HG02642 (cell line): ENCODE results near the gene RILPL1.
"Not testable (repeated sequence)": the region's sequence is repeated elsewhere in the genome, so short reads cannot be mapped to it uniquely, and the experiment has no call there.

Source experiments
- ATAC-seq: cut with Tn5 transposase; IDR thresholded peaks from one replicate; pipeline ENCODE4 v1.9.1; 2021; ENCODE audit warnings: mild to moderate bottlenecking; ENCODE audit not compliant: unreplicated experiment, poor library complexity

The RILPL1 gene

DNA sequence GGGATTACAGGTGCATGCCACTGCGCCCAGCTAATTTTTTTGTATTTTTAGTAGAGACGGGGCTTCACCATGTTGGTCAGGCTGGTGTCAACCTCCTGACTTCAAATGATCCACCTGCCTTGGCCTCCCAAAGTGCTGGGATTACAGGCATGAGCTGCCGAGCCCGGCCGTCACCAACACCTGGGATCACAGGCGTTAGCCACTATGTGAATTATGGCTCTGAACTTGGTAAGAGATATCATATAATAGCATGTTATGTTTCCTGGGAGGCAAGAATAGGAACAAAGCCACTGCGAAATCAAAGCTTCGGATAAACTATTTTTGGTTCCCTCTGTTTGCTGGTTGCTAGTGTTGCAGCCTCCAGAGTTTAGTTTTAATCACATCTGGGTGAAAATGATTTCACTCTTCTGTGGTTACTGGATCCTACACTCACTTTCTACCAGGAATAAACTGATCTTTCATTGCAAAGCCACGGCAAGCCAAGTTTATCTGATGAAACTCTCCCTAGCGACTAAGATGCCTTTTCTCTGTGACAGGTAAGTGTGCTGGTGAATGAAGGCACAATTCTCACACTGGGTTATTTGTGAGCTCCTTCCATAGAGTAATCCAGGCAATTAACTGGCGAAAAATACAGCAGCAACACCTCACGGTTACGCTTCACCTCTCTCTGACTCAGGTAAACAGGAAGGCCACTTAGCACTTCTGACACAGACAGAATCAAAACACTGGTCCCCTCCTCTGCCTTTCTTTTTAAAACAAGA is 58.9 kb downstream of the RILPL1 start:
- ATAC-seq, result no peak

DNA sequence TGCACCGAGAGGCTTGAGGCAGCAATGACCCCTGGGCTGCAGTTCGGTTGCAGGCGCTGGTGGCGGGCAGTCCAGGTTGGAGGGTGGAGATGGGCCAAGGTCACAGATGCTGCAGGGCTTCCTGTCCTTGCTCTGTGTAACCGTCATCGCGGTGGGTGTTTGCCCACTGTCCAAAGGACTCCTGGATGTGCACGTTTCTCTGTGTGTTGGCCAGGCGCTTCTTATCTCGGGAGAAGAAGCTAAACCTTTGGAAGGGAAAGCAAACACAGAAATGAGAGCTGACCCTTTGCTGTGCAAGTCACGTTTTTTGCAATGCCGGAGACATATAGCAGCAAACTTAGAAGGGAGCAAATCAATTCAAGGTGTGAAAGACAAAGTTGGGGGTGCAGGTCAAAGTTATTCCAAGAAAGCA is 61.1 kb downstream of the RILPL1 start:
- ATAC-seq, result no peak

DNA sequence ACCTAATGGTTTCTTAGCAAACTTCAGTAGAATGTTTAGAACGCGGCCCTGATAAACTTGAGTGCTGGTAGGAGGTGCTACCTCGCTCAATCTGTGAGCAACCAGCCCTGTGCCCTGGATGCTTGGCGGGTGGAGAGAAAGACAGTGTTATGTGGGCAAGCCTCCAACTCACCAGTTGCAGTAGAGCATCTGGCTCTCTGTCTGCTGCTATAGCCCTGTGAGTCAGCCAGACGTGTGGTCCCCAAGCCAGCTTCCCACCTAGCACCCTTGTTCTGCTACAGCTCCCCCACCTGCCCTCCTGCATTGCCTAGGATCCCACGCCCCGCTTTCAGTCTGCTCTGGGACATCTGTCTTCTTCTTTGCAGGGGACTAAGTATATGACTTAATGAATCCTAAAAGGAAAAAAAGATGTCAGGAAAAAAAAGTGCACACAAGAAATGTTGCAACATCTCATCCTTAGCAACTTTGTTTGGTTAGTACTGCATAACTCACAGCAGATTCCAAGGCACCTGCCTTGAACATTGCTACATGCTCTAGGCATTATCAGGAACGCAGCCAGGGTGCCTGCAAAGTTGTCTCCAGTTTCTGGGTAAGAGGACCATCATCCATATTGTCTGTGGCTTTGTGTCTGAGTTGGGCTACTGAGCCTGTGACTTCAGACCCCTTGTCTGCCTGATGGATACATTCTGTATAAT is 62.0 kb downstream of the RILPL1 start:
- no peak for ATAC-seq

DNA sequence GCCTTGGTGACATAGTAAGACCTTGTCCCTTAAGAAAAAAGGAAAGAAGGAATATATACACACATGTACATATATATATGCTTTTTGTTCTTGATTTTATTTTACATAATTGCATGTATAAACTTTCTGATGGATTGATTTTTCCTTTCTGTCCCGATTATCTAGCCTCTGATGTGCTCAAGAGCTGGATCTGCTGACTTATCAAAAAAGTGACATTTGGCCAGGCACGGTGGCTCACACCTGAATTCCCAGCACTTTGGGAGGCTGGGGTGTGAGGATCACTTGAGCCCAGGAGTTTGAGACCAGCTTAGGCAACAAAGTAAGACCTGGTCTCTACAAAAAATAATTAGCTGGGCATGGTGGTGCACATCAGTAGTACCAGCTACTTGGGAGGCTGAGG is 63.5 kb downstream of the RILPL1 start:
- ATAC-seq, result no peak

DNA sequence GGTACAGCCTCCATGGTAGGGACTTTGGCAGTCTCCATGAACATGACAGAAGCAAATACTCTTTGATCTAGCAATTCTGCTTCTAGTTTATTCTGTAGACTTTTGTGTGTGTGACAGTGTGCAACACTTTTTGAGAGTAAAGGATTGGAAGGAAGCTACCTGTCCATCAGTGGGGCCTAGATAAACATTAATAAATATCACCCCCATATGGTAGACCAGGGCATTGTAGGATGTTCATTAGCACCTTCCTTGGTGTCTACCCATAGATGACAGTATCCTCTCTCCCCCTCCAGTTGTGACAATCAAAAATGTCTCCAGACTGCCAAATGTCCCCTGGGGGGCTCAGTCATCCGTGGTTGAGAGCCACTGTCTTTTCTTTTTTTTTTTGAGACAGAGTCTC is 64.7 kb downstream of the RILPL1 start:
- peak; percentile 64 for ATAC-seq

DNA sequence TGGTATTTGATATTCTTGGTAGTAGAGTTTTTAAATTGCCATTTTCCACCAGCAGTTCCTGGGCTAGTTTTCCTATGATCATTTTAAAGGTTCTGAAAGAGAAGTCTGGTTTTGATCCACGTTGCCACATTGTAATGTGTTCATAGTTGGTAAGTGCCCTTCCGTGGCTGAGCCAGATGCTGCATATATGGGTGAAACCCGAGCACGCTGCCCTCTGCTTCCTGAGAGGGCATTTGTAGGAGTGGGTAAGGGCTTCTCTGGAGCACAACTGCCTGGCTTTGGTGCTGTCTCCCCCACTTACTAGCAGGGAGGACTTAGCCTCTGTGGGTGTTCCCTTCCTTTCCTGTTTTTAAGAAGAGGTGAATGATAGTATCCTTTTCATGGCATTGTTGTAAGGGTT is 68.4 kb downstream of the RILPL1 start:
- no peak for ATAC-seq

DNA sequence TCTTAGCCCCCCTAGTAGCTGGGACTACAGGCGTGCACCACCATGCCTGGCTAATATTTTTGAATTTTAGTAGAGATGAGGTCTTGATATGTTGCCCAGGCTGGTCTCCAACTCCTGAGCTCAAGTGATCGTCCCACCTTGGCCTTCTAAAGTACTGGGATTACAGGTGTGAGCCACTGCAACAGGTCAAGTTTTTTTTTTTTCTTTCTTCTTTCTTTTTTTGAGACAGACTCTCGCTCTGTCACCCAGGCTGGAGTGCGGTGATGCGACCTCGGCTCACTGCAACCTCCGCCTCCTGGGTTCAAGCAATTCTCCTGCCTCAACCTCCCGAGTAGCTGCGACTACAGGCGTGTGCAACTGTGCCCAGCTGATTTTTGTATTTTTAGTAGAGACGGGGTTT is 70.3 kb downstream of the RILPL1 start:
- not testable (repeated sequence) for ATAC-seq

DNA sequence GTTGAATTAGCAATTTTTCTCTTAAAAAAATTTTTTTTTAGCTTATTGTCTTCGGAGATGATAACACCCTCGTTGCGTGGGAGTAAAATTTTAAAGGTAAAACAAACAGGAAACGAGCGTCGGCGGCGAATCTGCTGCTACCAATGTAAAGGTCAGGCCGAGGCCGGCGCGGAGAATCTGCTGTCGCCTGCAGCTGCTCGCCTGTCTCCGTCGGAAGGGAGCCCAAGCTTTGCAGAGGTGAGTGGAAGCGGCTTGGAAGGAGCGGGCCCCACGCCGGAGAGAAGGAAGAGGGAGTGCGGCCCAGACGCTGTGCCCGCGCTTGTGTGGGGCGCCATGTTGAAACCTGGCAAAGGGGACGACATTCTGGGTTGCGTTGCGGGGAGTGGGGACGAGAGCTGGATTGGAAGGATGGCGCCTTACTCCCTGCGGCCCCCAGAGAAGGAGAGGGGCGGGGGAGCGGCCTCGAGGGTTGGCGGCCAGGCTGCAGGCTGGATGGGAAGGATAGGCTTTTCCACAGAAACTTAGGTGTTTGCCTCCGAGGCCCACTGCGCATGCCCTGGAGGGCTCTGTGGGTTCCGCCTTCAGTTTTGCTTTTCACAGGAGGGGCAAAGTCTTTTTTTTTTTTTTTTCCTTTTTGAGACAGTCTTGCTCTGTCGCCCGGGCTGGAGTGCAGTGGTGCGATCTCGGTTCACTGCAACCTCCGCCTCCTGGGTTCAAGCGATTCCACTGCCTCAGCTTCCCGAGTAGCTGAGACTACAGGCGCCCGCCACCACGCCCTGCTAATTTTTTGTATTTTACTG is 75.3 kb downstream of the RILPL1 start, which contains the start of gene SNRNP35:
SNRNP35 (plus strand) TSS at position 160 of the 800 bp plus-strand sequence. CDS start 7,402 bp downstream, outside the sequence.
- ATAC-seq, result peak; percentile 65

DNA sequence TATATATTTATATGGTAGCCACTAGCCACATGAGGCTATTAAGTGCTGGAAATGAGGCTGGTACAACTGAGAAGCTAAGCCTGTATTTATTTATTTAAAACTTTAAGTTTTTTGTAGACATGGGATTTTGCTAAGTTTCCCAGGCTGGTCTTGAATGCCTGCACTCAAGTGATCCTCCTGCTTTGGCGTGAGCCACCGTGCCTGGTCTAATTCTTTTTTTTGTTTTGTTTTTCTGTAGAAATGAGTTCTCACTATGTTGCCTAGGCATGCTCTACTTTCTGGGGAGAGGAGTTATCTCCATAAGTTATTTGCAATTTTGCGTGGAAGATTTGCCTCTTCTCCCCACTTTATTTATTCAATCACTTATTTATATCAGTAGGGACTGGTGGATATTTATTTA is 80.4 kb downstream of the RILPL1 start:
- no peak for ATAC-seq

DNA sequence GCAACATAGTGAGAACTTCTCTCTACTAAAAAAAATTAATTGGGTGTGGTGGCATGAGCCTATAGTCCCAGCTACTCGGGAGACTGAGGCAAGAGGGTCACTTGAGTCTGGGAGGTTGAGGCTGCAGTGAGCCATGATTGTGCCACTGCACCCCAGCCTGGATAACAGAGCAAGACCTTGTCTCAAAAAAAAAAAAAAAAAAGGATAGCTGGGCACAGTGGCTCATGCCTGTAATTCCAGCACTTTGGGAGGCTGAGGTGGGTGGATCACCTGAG is 81.3 kb downstream of the RILPL1 start:
- not testable (repeated sequence) for ATAC-seq

DNA sequence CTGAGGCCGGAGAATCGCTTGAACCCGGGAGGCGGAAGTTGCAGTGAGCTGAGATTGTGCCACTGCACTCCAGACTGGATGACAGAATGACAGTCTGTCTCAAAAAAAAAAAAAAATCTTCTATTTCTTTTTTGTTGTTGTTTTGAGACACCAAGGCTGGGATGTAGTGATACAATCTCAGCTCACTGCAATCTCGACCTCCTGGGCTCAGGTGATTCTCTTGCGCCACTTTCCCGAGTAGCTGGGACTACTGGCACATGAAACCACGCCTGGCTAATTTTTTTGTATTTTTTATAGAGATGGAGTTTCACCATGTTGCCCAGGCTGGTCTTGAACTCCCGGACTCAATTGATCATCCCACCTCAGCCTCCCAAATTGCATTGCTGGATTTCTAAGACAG is 82.9 kb downstream of the RILPL1 start:
- no peak for ATAC-seq

DNA sequence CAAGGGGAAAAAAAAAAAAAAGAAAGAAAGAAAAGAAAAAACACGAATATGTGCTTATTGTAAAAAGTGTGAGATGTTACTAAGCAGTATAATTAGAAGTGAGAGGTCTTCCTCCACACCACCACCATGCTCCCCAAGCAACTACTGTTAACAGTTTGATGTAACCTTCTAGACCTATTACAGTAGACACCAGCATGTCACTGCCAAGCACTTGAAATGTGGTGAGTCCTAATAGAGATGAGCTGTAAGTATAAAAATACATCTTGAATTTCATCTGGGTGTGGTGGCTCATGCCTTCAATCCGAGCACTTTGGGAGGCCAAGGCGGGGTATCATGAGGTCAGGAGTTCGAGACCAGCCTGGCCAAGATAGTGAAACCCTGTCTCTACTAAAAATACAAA is 83.7 kb downstream of the RILPL1 start:
- no peak for ATAC-seq

DNA sequence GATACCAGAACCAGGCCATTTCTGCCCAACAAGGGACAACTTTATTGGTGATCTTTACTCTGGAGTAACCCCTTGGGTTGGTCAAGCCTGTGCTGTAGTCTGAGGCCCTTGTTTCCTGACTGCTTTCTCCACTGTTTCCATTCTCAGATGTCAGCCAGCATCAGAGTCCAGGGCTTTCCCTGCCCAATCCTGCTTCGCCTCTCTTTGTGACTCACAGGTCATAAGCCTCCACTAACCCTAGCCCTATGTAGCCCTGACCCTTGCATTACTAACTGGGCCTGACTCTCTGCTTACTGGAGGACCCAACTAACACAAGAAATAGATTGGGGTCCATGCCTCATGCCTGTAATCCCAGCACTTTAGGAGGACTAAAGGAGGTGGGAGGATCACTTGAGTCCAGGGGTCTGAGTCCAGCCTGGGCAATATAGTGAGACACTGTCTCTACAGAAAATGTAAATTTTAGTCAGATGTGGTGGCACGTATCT is 84.2 kb downstream of the RILPL1 start:
- no peak for ATAC-seq

DNA sequence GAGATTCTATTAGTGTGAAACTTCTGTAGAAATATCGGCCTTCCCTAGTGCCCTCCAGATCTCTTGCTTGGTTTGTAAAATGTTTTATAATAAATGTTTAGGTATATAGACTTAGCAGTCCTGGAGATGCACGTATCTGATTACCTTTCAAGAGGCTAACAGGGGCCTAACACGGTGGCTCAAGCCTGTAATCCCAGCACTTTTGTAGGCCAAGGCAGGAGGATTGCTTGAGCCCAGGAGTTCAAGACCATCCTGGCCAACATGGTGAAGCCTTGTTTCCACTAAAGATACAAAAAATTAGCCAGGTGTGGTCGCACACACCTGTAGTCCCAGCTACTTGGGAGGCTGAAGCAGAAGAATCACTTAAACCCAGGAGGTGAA is 87.2 kb downstream of the RILPL1 start:
- no peak for ATAC-seq

DNA sequence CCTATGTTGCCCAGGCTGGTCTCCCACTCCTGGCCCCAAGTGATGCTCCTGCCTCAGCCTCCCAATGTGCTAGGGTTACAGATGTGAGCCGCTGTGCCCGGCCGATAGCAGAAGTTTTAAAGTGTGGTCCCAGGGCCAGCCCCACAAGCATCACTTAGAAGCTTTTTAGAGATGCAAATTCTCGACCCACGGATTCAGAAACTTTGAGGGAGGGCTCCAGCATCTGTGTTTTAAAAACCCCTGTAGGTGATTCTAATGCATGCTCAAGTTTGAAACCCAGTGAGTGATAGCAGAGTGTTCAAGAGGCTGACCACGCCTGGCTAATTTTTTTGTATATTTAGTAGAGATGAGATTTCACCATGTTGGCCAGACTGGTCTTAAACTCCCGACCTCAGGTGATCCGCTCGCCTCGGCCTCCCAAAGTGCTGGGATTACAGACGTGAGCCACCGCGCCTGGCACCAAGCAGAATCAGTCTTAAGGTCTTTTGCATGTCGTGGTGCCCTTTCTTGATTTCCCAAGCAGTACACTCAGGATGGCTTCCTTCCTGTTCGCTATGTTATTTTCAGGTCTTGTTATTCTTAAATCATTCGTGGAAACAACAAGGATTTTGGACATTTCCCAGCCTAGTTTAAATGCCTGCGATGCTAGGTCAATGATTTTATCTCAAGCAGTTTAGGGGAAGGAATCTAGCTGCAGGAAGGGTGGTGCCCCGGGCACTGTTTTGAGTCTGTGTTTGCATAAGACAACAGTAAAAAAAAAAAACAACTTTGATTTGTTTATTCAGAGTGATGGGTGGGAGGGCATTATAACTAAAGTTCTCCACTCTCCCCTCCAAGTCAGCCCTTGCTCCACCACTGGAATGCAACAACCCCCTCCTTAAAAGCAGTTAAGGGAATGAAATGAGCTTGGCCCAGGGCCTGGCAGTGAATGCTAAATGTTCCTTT is 87.9 kb downstream of the RILPL1 start:
- no peak for ATAC-seq

DNA sequence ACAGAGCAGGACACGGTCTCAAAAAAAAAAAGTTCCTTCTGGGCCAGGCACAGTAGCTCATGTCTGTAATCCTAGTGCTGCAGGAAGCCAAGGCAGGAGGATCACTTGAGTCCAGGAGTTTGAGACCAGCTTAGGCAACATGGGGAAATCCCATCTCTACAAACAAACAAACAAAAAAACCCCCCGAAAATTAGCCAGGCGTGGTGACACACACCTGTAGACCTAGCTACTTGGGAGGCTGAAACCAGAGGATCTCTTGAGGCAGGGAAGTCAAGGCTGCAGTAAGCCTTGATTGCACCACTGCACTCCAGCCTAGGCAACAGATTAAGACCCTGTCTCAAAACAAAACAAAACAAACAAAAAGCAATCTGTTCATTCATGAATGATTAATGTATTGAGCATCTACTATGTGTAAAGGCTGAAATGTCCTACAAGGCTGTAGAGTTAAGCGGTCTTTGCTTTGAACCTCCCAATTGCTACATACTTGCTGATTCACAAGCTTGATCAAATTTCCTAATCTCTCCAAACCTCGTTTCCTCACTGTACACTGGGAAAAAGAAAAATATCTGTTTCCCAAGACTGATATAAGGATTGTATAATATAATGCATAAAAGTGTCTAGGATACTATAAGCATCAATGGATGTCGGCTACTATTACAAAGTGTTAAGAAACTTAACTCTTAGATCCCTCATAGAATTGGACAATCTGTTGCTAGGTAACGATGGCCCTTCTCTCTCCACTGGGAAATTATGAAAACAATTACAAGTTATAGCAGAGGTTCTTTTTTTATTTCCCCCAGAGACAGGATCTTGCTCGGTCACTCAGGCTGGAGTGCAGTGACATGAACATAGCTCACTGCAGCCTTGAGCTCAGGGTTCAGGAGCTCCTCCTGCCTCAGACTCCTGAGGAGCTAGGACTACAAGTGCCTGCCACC is 89.2 kb downstream of the RILPL1 start:
- no peak for ATAC-seq

DNA sequence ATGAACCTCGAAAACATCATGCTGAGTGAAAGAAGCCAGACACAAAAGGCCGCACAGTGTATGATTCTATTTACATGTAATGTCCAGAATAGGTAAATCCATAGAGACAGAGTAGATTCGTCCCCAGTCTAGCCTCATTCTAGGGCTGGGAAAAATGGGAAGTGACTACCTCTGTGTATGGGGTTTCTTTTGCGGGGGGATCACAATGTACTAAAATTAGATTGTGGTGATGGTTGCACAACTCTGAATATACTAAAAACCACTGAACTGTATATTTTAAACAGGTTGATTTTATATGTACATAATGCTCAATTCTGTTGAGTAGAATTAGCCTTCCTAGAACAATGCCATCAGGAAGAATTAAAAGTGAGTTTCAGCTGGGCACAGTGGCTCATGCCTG is 90.7 kb downstream of the RILPL1 start:
- no peak for ATAC-seq

DNA sequence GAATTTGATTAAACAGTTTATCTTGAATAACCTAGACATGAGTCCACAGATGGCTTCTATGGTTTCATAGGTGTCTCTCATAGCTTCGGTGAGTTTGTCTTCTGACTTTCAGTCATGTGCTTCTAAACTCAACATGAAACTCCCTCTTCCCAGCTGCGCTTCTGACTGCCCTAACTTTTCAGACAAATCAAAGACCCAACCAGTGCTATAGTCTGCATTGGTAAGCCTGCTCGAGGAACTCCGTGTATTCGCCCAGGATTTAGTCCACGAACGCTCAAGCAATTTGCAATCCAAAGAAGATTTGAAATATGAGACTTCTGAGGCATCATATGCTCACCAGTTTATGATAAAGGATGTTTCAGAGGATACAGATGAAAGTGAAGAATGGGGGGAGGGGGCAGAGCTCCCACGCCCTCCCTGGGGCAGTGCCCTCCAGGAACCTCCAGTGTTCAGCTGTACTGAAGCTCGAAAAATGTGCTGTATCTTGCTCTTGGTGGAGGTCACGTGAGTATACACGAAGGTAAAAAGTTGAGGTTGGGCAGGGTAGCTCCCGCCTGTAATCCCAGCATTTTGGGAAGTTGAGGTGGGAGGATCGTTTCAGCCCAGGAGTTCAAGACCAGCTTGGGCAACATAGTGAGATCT is 91.9 kb downstream of the RILPL1 start:
- peak; percentile 53 for ATAC-seq
